ENCODE results near the gene PTBP1.

The PTBP1 gene

DNA sequence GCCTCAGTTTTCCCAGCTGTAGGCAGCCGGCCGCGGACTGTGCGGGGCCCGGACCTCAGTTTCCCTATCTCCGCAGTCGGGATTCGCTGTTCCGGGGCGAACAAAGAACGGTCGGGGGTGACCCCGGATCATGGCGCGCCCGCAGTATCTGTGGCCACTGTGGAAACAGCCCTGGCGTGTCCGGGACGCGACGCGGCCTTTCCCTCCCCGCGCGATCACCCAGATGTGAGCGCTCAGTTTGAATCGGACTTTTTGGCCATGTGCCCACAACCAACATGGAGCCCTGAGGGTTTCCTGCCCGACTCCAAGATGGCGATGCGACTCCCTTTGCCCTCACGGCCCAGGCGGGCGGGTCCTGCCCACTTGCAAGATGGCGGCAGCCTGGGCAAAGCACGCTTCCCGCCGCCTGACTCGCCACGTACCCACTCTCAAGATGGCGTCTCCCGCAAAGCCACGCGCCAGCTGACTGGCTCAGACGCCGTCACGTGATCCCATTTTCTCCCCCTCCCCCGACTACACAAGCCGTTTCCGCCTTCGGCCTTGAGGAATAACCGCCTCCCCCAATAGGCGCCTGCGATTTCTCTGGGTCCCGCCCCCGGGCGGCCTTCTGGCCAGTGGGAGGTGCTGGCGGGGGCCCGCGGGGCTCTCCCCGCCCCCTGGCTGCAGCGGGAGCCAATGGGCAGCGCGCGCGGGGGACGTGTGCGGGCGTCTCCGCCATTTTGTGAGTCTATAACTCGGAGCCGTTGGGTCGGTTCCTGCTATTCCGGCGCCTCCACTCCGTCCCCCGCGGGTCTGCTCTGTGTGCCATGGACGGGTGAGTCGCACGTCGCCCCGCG is at the start of gene PTBP1:
TSS of gene PTBP1 (plus strand) at position 761 of the 836 bp plus-strand sequence. CDS start at position 807, 46 bp downstream.
- DNase-seq, result peak; percentile 100

DNA sequence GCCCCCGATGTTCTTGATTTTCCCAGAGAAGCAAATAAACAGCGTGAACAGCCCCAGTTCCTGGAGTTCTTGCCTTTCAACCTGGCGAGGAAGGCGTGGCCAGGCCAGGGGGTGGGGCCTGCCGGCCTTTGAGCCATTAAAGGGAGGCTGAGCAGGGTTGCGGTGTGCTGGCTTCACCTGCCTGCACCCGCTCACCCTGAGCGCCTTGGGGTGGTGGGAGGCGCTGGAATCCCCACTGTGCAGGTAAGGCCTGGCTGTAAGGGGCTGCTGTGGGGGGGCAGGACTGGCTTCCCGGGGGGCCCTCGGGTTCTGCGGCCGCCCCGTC is 49.0 kb upstream of the PTBP1 start:
- no peak for DNase-seq

DNA sequence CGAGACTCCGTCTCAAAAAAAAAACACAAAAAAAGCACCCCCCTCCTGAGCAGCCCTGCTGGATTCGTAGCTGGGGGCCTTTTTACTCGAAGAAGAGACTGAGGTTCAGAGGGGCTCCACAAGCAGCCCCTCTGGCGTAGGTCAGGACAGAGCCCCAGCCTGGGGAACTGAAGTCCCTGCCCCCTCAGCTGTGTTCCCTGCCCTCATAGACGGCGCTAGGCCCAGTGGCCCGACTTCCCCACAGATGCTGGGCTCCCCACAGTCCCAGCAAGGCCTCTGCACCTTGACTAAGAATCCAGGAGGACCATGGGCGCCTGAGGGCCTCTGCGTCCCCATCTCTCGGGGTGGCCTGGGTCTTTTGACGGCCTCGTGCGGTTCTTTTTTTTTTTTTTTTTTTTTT is 47.4 kb upstream of the PTBP1 start:
- no peak for DNase-seq

DNA sequence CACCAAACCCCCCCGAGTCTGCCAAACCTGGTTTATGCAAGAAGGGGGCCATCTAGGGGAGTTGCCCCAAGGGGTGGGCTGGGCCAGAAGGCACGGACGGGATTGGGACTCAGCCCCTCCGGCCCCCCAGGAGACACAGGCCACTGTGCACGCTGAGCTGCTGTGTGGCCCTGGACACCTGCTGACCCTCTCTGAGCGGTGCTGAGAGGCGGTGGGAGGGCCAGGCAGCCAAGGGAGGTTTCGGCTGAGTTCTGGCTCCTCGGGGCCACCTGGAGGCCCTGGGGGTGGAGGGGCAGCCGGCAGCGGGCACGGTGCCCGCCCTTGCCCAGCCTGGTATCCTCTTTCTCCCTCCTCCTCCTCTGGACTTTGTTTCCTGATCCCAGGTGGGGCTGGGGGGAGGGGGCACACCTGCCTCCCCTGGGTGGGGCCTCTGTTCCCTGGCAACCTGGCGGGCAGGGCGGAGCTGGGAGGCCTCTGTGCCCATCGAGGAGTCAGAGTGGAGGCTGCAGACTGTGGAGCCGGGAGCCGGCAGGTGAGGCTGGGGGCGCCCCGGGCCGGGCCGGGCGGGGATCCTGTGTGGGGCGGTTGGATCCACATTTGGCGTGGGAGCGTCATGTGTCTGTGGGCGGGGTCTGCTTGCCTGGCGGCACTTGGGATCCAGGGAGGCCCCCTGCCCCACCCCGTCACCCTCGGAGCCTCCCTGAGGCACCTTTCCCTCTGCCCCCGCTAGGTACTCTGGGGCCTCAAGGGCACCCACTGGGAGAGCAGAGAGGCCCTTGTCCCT is 46.4 kb upstream of the PTBP1 start, which contains the start of gene MISP:
TSS of gene MISP (plus strand) at position 473 of the 784 bp plus-strand sequence. CDS start 5,835 bp downstream, outside the sequence.
- DNase-seq, result no peak

DNA sequence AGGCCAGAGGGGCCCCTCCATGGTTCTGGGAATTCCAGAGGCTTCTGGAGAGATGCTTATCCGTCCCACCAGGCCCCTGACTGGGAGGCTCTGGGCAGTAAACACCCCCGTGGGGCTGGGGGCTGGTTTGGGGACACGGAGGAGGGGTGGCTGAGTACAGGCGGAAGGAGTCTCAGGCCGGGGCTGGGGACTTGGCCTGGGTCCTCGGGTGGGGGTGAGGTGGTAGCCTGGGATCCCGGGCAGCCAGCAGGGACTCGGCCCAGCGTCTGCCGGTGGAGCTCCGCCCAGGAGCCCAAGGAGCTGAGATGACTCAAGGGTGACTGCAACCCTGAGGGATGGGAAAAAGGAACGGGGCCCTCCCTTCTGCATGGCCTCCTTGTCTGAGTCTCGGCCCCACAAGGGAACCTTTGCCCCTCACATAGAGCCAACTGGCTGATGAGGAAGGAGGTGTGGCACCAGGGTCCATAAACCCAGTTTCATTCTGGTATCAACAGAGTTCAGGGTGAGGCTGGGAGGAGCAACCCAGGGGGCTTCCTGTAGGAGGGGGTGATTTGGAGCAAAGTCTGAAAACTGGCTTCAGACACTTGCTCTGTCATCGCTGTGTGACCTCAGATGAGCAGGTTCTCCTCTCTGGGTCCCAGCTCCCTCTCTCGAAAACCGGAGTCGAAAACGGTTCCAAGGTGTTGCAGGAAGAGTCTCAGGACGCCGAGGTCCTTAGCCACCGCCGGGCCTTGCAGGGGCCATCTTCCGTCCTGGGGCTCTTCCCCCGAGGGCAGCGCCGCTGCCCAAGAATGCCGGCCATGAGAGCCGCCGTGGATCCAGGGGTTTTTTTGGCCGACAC is 45.5 kb upstream of the PTBP1 start:
- DNase-seq, result no peak

DNA sequence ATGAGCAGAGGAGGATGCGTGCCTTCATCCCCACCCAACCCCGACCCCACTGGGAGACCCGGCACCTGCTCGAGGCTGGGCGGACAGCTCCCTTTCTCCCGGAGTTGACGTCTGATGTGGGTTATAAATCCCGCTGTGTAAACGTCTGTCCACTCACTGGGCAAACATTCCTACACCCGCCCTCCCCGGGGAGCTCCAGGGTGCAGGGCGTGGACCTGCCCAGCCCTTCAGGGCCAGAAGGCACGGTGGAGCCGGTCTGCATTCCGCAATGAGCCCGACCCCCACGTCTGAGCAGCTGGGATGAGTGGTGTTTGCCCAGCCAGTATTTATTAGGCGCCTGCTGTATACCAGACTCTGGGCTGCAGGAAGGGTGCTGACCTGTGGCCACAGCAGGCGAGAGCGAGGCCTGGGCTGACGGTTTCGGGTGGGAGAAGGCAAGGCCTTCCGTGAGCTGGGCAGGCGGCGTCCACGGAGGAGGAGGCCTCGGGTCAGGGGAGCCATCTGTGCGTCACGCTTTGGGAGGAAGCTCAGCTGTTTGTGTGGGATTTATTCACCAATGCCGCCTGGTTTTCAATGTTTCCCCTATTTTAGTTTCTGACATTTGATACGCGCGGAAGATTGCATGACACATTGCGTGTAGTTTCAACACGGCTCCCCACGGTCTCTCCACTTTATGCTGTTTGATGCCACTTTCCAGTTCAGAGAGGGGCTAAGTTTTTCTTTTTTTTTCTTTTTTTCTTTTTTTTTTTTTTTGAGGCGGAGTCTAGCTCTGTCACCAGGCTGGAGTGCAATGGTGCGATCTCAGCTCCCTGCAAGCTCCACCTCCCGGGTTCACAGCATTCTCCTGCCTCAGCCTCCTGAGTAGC is 44.4 kb upstream of the PTBP1 start:
- no peak for DNase-seq

DNA sequence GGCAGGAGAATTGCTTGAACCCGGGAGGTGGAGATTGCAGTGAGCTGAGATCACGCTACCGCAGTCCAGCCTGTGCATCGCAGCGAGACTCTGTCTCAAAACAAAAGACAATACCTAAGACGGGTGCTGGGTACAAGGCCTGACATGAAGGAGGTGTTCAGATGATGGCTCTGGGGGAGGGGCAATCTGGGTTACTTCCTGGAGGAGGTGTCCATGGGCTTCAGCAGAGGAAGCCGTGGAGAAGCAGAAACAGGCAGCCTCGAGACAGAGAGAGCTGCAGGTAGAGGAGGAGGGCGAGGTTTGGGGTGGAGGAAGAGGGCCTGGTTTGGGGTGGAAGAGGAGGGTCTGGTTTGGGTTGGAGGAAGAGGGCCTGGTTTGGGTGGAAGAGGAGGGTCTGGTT is 42.7 kb upstream of the PTBP1 start:
- DNase-seq, result no peak

DNA sequence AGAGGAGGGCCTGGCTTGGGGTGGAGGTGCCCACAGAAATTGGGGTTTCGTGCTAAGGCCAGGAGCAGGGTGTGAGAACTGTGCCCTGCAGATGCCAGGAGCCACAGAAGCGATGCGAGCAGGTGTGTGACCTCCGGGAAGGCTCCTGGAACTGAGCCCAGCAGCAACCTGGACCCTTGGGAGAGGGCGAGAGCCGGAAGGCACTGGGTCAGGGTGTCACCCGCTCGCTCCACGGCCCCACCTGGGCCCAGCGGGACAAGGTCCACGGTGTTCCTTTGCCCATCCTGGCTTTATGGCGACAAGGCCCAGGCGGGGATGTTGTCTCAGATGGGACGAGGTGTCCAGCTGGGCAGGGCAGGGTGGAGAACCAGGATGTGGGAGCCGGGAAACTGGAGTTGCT is 42.2 kb upstream of the PTBP1 start:
- no peak for DNase-seq

DNA sequence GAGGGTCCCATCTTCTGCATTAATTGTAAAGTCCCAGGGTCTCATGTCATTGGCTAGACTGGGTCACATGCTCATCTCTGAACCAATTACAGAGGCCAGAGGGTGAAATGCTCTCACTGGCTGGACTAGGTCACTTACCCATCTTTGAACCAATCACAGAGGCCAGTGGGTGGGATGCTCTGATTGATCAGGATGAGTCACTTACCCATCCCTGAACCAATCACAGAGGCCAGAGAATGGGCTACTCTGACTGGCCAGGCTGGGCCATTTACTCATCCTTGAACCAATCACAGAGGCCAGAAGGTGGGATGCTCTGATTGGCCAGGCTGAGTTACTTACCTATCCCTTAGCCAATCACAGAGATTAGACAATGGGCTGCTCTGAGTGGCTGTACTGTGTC is 41.0 kb upstream of the PTBP1 start:
- peak; percentile 51 for DNase-seq

DNA sequence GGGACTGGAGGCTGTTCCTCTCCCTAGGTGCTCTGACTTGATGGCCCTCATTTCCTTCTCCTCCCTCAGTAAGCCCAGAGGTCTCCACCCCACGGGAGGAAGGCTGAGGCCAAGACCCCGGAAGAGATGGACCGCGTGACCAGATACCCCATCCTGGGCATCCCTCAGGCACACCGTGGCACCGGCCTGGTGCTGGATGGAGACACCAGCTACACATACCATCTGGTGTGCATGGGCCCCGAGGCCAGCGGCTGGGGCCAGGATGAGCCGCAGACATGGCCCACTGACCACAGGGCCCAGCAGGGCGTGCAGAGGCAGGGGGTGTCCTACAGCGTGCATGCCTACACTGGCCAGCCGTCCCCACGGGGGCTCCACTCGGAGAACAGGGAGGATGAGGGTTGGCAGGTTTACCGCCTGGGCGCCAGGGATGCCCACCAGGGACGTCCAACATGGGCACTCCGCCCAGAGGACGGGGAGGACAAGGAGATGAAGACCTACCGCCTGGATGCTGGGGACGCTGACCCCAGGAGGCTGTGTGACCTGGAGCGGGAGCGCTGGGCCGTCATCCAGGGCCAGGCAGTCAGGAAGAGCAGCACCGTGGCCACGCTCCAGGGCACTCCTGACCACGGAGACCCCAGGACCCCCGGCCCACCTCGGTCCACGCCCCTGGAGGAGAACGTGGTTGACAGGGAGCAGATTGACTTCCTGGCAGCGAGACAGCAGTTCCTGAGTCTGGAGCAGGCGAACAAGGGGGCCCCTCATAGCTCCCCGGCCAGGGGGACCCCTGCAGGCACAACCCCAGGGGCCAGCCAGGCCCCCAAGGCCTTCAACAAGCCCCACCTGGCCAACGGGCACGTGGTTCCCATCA is 40.2 kb upstream of the PTBP1 start:
- no peak for DNase-seq

DNA sequence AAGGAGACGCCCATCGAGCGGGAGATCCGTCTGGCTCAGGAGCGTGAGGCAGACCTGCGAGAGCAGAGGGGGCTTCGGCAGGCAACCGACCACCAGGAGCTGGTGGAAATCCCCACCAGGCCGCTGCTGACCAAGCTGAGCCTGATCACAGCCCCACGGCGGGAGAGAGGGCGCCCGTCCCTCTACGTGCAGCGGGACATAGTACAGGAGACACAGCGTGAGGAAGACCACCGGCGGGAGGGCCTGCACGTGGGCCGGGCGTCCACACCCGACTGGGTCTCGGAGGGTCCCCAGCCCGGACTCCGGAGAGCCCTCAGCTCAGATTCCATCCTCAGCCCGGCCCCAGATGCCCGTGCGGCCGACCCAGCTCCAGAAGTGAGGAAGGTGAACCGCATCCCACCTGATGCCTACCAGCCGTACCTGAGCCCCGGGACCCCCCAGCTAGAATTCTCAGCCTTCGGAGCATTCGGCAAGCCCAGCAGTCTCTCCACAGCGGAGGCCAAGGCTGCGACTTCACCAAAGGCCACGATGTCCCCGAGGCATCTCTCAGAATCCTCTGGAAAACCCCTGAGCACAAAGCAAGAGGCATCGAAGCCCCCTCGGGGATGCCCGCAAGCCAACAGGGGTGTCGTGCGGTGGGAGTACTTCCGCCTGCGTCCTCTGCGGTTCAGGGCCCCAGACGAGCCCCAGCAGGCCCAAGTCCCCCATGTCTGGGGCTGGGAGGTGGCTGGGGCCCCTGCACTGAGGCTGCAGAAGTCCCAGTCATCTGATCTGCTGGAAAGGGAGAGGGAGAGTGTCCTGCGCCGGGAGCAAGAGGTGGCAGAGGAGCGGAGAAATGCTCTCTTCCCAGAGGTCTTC is 39.2 kb upstream of the PTBP1 start:
- no peak for DNase-seq

DNA sequence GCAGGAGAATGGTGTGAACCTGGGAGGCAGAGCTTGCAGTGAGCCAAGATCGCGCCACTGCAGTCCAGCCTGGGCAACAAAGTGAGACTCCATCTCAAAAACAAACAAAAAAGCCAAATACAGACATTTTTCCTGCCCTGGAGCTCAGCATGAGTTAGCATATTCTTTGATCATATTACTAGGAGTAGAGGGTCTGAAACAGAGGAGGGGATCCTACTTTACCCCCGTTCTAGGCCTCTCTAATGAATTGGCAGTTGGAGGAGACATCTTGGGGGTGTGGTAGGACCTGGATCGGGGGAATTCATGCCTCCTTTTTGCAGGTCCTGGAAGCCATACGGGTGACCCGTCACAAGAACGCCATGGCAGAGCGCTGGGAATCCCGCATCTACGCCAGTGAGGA is 34.1 kb upstream of the PTBP1 start:
- DNase-seq, result no peak

DNA sequence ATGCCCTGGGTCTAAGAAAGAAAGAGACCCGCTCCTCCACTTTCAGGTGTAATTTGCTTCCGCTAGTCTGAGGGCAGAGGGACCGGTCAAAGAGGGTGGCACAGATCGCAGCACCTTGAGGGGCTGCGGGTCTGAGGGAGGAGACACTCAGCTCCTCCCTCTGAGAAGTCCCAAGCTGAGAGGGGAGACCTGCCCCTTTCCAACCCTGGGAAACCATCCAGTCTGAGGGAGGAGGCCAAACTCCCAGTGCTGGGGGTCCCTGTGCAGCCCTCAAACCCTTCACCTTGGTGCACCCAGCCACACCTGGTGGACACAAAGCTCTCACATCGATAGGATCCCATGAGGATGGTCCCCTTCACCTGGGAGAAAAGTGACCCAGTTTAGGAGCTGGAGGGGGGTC is 33.4 kb upstream of the PTBP1 start:
- no peak for DNase-seq

DNA sequence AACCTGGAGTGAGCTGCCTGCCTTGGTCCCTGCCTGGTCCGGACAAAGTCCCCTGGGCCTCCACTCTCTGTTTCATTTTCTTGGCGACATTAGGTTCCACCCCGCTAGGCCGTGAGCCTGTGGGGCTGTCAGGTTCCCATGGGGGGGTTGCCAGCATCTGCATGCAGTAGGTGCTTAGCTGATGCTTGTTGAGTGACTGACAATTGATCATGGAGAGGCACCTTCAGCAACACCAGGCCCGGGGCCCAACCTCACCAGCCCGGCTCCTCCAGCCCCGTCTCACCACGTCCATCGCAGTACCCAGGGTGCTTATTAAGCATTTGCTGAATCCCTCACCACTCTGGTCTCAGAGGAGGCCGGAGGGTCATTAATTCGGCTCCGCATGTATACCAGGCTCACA is 33.0 kb upstream of the PTBP1 start:
- no peak for DNase-seq

DNA sequence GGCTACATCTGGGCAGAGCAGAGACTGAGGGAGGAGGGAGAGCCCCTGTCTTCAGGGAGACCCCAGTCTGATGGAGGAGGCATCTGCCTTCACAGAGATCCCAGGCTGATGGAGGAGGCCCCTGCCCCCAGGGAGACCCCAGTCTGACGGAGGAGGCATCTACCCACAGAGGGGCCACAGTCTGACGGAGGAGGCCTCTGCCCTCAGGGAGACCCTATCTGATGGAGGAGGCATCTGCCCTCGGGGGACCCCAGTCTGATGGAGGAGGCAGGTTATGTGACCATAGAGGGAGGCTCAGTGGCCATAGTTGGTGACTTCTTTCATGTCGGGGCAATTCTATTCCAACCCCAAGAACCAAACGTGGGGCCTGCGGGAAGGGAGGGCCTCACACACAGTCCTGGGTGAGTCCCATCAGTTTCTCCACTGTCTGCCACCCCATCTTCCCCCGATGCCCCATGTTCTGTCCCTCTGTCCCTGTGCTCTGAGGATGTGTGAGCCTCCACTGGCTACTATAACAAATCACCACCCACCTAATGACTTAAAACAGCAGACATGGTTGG is 32.0 kb upstream of the PTBP1 start:
- DNase-seq, result no peak

DNA sequence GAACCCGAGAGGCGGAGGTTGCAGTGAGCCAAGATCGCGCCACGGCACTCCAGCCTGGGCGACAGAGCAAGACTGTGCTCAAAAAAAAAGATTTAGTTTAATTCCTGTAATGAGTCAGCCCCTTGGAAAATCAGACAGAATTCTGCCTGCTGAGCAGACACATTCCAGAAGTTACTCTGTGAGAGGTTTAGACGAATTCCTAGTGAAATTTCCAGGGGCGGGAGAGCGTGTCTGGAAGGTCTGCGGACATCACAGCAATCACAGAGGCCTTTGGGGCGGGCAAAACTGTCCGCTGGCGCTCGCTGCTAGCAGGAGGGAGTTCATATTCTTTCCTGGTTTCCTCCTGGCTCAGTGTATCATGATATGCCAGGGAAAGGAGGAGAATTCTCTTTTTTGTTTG is 28.8 kb upstream of the PTBP1 start:
- no peak for DNase-seq

DNA sequence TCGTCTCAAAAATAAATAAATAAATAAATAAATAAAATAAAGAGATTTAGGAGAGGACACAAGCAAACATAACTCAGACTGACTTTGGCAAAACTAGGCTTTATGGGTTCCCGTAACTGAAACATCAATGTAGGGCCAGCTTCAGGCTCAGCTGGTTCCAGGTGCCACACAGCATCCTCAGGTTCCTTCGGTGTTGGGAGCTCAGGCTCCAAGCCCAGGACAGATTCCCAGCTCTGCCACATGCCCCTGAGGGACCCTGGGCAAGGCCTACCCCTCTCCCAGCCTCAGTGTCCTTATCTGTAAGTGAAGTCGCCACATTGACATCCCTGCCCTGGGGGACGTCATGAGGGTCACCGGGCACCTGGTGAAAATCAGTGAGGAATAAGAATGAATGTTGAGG is 27.6 kb upstream of the PTBP1 start:
- no peak for DNase-seq

DNA sequence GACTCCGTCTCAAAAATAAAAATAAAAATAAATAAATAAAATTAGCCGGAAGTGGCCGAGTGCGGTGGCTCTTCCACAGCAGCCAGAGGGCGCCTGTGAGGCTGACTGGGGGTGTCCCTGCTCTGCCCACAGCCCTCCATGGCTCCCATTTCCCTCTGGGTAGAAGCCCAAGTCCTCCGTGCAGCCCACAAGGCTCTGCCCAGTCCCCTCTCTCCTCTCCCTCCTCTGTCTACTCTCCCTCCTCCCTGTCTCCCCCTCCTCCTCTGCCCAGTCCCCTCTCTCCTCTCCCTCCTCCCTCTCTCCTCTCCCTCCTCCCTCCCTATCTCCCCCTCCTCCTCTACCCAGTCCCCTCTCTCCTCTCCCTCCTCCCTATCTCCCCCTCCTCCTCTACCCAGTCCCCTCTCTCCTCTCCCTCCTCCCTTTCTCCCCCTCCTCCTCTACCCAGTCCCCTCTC is 25.9 kb upstream of the PTBP1 start:
- DNase-seq, result peak; percentile 85

DNA sequence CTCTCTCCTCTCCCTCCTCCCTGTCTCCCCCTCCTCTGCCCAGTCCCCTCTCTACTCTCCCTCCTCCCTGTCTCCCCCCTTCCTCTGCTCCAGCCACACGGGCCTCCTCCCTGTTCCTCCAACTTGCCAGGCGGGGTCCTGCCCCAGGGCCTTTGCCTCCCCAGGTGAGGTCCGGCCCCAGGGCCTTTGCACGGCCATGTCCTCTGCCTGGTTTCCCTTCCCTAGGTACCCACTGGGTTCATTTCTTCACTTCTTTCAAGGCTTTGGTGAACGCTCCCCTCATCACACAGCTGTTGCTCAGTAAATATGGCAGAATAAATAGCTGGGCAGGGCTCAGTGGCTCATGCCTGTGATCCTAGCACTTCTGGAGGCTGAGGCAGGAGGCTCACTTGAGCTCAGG is 25.2 kb upstream of the PTBP1 start:
- DNase-seq, result no peak
